Activated CD8-positive, alpha-beta memory T cell treated with anti-CD3 and anti-CD28 coated beads for 1 hour (primary cell): ENCODE data around the gene UNC13B.

Experiments
- DNase-seq, 2 donors: peaks; one replicate each; pipeline ENCODE4 v3.0.0-alpha.2; 2020; ENCODE audit warnings: low read depth in 1 of 2; ENCODE audit errors: extremely low read depth in 1 of 2

UNC13B gene

DNA sequence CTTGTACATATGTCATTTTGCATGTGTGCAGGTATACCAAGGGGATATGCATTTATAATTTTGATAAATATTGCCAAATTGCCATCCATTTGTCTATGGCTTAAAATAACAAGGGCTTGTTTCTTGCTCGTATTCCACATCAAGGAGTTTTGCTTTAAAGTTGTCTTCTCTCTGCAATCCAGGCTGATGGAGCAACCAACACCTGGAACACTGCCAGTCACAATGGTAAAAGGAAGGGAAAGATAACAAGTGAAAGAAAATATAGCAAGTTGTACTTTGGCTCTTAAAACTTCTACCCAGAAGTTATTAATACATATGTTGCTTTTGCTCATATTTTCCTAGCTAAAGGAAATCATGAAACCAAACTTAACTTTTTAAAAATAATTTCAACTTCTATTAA, 156.9 kb downstream of the UNC13B start:
- DNase-seq, result no peak

DNA sequence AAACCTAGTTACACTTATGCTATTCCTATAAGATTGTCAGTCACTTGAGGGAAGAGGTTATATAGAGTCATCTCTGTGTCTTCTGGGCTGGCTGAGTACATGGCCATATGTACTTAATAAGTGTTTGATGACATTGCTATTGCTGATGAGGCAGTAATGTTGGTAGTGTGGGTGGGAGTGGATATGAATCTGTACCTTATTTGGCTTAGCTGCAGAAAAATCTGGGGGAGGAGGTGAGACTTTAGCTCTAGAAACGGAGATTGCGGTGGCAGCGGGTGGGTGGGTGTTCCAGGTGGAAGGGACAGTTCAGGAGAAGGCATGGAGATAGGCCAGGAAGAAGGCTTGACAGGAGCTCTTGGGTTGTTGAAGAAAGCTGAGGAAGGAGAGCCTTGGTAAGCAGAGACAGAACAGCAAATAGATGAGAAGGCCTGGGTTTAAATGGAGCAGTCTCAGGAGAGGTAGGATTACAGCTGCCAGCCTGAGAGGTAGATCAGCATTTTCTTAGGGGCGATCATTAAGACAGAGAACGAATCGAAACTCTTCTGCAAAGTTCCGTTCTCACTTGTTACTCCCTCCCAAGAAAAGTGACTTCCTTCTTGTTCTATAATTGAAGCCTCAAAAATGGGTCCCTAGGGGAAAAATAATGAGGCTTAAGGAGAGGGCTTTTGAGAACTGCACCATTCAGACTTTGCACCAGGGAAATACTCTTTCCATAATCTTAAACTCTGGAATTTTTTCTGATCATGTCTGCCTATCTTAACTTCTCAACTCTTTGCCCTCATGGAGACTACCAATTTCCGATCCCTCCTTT, 160.5 kb downstream of the UNC13B start:
- DNase-seq, result no peak

DNA sequence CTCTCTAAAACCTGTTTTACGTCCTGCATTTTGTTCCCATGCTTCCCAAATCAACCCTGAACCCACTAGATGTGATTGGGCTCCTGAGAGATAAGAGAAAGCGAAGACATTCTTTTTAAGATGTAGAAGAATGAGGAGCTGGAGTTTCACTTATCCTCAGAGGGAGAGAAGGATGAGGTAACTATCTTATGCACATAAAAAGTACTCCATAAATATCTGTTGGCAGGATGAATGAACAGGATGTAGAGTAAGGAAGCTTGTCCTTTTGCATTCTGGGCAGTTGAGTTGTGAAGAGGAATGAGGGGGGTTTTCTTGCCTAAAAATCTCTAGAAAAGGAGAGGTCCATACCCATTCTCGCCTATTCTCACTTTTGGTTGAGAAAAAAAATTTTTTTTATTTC, 163.2 kb downstream of the UNC13B start:
- no peak for DNase-seq

DNA sequence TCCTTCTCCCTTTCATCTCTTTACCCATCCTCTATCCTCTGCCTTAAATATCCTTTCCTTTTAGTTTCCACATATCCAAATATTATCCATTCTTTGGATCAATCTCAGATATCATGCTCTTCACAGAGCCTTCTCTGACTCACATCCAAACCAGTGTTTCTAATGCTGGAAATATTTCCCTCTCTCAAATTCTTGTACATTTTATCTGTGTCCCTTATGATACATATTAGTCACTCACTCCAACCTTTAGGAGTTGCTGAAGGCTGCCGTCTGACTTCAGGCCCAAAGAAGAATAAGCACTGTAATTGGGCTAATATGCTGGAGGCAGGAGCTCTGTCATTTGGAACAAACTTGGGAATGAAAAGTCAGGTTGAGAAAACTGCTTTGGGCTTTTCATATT, 171.7 kb downstream of the UNC13B start:
- DNase-seq, result no peak

DNA sequence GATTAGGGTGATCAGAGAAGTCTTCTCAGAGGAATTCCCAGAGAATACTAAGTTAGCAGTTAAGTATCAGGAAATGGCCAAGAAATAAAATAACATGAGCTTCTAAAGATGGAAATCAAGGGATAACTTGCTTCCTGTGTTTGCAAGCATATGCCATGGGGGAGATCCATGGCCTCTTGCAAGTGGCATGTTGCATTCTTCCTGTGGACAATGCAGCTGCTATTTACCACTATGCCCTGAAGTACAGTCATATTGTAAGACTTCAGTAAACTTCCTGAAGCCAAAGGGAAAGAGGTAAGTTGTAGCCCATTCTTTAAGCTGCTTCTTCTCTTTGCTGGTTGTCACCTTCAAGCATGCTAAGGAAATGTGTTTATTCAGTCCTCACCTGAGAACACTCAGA, 173.4 kb downstream of the UNC13B start:
- no peak for DNase-seq

DNA sequence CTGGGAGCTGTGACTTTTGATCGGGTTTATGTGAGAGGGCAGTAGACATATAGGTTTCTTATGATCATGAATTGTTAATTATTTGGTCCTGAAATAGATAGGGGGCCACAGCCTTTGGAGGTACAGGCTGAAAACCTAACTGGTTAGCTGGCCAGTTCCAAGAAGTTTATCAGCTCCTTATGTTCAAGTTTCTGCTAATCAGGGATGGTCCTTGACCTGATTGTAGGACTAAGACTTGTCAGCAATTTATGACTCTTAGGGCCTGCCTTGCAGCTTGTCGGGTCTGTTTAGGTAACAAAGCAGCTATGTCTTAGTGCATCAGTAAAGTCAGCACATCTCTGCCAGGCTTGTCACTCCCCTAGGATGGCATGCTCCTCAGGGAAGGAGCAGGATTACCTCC, 176.3 kb downstream of the UNC13B start:
- no peak for DNase-seq

DNA sequence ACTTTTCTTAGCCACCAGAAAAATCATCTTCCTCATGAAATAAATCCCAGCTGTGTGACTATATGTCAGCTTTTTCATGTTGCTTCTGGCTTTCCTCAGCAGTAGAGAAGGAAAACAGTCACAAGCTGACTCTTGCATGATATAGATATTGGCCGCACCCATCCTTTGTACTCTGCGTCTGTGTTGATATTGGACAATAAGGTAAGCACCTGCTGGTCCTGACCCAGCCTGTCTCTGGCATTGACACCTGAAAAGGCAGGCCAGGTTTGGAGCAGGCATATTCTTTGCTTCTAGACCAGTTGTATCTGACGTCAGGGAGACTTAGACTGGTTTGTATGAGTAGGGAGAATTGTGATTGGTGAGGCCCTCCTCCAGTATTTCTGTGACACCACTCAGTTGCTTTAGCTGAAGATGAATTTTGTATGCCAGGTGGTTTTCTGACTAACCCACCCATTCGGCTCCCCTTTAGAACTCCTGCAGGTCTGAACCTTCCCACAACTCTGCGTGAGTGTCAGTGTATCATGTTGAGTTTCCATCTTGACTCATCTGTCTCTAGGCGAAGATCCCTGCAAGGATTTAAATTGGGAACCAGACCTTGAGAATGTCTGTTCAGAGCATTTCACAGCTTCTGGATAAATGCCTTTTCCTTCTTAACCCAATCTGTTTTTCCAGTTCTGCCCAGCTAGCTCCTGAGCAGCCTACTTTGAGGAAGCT, 176.9 kb downstream of the UNC13B start:
- no peak for DNase-seq

DNA sequence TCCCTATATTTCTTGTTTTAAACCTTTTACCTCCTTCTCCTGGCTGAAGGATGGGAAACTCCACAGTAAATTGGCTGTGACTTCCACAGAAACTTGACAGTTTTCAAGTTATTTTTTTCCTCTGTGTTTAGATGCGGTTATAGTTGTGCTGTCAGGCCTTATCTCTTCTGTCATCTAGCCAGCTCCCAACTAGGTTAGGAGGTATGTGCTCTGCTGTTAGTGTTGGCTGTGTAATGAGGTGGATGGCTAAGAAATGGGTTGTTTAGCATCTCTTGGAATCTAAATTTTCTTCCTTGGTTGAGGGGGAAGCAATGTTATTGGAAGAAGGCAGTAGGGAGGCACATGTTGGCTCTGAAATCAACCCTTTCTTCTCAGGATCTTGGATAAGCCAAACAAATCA, 178.2 kb downstream of the UNC13B start:
- DNase-seq, result no peak

DNA sequence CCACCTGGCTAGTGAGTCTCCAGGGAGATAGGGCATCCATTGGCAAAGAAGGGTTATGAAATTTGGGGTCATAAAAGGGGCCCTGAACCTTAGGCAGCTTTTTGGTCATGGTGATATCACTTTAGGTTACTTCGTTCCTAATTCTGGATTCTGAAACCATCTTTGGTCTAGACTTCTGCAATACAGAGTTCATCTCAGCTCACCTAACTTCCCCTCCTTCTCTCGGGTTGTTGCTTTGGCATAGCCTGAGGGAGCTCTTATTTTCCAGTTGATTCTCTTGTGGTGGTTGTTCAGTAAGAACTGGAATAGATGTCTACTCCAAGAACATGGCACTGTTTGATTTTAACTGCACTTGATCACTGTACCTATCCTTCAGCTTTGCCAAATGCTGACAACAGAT, 179.2 kb downstream of the UNC13B start:
- DNase-seq, result no peak

DNA sequence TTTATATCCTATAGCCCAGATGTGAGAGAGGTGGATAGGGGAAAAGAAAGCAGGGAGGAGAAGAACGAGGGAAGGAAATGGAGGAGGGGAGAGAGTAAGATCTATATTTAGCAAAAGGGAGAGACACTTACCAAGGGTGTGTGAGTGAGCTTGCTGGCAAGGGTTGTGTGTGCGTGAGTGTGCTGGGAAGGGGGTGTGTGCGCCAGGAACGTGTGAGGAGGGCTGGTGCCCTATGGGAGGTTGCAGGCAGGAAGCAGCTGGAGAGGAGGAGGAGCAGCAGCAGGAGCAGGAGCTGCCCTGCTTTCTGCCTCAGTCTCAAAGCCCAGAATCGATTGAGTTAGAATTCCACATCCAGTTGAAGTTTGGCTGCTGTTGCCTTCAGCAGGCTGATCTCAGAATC, 179.8 kb downstream of the UNC13B start:
- DNase-seq, result no peak

DNA sequence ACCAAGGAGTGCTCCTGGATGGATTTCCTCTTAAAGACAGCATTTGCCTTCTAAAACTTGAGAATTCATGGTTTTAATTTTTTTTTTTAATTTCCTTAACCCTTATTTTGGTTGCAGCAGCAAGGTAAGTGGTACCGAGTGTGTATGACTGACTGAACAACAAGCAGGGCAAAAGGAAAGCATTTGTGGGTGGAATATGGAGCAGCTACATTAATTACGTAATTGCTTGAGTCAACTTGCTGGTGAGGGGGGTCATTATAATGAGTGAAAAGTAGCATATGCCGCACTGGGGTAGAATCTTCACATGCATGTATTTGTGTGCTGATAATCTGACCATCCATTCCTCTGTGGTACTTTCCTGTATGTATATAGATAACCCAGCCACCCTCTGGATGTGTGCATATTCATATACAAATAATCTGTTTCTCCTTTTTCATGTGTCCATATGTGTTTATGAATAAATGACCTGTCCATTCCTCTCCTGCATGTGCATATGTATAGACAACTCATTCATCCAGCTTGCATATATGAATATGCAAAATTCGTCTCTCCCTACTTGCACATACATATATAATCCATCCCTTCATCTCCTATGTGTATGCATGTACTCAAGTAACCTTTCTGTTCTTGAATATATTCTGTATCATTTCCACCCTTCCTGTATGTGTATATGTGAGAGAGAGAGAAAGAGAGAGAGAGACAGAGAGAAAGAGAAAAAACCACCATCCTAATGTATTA, 180.6 kb downstream of the UNC13B start:
- no peak for DNase-seq

DNA sequence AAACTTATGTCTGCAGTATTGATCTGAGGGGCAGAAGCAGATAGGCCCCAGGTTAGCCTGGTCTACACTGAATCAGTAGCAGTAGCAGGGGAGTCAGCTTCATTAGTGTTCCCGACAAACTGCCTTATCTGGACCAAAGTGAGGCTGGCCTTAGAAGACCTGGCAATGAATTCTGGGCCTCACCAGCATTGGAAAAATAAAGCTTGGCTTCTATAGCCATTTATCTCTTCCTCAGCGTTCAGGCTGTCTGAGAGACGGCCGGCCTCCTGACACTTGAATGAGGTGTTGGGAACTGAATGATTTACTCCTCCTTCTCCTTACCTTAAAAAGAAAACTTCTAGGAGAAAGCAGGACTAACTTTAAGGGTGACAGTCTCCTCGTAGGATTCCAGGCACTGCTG, 186.3 kb downstream of the UNC13B start:
- no peak for DNase-seq

DNA sequence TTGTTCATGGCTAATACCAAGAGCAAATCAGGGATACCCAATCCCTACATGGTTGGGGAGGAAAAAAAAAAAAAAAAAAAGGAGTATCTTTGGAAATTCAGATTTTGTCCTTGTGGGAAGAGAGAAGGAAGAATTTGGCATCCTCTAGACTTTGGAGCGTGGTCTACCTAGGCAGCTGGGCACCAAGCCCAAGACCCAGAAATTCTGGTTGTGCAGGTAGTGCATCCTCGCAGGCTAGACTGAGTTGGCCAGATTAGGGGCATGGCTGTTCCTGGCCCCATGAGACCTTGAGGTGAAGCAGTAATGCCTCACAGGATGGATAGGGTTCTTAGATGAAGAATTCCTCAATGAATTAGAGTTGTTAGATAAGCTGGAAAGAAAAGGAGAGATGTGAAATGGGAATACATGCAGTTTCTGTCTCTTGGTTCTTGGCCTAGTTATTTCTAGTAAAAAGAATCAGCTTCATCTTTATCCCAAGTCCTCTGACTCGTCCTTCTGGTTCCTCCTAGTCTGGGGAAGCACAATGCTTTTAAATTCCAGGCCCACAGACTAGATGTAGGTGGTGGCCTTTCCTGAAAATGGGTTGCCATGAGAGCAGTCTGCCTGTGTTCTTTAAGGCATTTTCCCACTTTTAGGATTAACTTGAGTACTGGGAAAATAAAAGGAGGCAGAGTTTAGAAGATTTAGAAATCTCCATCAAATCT, 187.6 kb downstream of the UNC13B start:
- DNase-seq, result no peak

DNA sequence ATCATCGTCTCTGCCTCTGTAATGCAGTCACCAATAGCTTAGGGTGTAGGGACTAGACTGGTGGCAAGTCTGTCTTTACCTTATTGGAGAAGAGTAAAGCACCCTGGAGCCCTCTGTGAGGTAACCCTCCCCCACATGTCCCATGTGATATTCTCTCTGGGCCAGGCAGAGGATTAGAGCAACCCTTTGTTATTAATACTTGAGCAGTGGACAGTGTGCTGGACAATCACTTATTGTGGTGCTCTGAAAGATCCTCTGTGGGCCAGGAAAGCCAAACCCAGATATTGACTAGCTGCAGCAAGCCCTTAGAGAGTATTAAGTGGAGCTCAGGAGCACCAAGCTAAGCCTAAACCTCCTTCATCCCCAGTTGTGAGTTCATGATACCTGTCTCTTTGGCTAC, 188.4 kb downstream of the UNC13B start:
- DNase-seq, result no peak

DNA sequence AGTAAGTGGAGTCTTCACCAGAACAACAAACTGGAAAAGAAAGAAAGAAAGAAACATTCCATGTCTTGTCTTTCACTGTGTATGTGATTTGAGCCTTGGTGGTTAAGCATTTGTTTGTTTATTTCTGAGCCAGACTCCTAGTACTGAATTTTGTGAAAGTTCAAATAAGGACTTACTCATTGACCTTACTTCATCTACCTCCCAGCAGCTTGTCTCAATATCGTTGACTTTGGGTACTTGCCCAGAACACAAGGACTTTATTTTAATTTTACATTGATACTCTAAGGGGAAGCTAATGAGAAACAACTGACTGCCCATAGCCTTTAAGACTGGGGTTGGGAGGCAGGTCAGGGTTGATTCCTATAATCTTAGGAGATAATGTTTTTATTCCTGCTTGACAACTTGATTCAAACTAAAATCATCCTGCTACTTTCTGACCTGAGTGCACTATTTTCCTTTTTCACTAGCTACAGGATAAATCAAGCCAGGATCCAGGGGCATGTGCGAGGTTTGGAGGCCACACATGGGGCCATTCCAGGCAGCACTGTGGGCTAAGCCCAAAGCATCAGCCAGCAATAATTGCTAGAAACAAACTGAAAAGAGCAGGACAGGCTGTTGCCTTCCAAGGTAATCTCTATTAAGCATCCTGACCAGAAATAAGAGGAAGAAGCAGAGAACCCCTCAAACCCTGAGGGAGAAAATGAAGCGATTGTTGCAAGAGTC, 189.2 kb downstream of the UNC13B start:
- no peak for DNase-seq

DNA sequence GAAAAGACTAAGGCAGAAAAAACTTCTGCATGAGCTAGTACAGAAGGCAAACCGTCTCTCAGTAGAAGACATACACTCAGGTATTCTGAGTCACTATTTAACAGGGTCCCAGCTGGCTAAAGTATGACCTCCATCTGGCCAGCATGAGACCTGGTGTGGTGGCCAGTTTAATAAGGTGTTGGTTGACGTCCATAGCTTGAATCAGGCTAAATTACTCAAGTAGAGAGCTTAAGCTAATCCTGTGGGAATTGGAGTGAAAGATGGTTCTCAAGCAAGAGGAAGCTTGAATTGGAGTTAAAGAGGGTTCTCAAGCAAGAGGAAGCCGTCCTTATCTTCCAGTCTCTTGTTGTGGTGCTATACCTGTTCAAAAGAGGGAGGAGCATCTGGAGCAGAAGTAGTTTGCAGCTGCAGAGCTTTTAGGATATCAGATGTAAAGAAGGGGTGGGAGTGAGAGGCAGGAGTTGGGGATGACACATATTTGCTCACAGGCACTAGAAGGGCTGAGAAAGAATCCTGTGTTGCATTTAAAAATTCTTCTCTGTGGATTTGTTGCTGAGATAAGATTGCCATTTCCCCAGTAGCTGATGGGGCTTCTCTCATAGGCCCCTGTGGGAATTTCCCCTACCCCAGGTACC, 192.0 kb downstream of the UNC13B start:
- DNase-seq, result no peak

DNA sequence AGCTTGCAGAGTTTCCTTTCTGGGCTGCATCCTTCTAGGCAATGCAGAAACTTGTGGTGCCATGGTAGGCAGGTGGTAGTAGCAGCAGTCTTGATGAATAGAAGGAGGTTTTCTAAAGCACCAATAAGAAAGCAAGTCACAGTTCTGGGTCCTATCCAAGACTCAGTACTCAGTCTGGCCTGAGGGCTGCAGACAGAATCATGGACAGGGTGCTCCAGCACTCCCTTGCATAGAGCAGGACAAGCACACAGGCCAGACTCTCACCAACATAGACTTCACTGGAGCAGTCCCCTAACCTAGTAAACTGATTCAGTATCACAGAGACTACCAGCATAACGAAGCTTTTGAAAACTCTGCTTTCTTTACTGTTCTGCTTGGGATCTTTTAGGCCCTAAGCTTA, 194.1 kb downstream of the UNC13B start:
- DNase-seq, result no peak

DNA sequence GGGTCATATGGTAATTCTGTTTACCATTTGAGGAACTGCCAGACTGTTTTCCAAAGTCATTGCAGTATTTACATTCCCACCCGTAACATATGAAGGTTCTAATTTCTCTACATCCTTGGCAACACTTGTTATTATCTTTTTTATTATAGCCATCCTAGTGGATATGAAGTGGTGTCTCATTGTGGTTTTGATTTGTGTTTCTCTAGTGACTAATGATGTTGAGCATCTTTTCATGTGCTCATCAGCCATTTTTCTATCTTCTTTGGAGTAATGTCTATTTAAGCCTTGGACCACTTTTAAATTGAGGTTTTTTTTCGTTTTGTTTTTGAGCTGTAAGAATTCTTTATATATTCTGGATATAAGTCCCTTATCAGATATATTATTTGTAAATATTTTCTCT, 195.3 kb downstream of the UNC13B start:
- no peak for DNase-seq

DNA sequence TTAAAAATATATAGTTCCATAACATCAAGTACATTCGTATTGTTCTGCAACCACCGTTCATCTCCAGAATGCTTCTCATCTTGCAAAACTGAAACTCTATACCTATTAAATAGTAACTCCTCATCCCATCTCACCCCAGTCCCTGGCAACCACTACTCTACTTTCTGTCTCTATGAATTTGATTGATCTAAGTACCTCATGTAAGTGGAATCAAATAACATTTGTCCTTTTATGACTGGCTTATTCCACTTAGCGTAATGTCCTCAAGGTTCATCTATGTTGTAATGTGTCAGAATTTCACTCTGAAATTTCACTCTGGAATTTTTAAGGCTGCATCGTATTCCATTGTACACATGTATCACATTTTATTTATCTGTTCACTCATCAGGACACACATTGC, 196.0 kb downstream of the UNC13B start:
- no peak for DNase-seq
